HG02840 (cell line): Measurements from ENCODE around the gene H2BK1.

Experiments used
- ATAC-seq: cut with Tn5 transposase; IDR thresholded peaks from one replicate; pipeline ENCODE4 v1.9.1; 2021; ENCODE audit warnings: mild to moderate bottlenecking, moderate library complexity, moderate number of reproducible peaks; ENCODE audit not compliant: unreplicated experiment, low FRiP score

H2BK1 gene

GRCh38 chr7:151245360-151246101 lies 35.2 kb upstream of the H2BK1 start:
- ATAC-seq = no peak

GRCh38 chr7:151244841-151245346 lies 34.6 kb upstream of the H2BK1 start:
- ATAC-seq = no peak

GRCh38 chr7:151244196-151244840 lies 34.0 kb upstream of the H2BK1 start:
- ATAC-seq = no peak

GRCh38 chr7:151243408-151244195 lies 33.3 kb upstream of the H2BK1 start:
- ATAC-seq = no peak

GRCh38 chr7:151243045-151243349 lies 32.7 kb upstream of the H2BK1 start:
- ATAC-seq = no peak

- ATAC-seq = no peak
These were observed 32.1 kb upstream of the H2BK1 start for GRCh38 chr7:151242159-151243044.

- ATAC-seq = no peak
These were observed 31.4 kb upstream of the H2BK1 start for GRCh38 chr7:151241755-151242096.

- ATAC-seq = no peak
These were observed 30.9 kb upstream of the H2BK1 start for GRCh38 chr7:151240942-151241754.

GRCh38 chr7:151240536-151240935 lies 30.2 kb upstream of the H2BK1 start:
- ATAC-seq = no peak

GRCh38 chr7:151239837-151240459 lies 29.7 kb upstream of the H2BK1 start:
- ATAC-seq = no peak

- ATAC-seq = no peak
These were observed 28.9 kb upstream of the H2BK1 start for GRCh38 chr7:151238924-151239836.

GRCh38 chr7:151238190-151238810 lies 28.0 kb upstream of the H2BK1 start:
- no peak for ATAC-seq

- ATAC-seq = no peak
These were observed 27.2 kb upstream of the H2BK1 start for GRCh38 chr7:151237244-151238189.

GRCh38 chr7:151236406-151236805 lies 26.1 kb upstream of the H2BK1 start:
- no peak for ATAC-seq

- ATAC-seq = no peak
These were observed 25.0 kb upstream of the H2BK1 start for GRCh38 chr7:151235091-151235787.

- ATAC-seq = no peak
These were observed 23.5 kb upstream of the H2BK1 start for GRCh38 chr7:151233804-151234203.
